Spinal cord (tissue), 10 donors: ENCODE data around the gene TRMO. TPM values are rescaled to one million over a fixed set of nuclear protein-coding genes. Genes with fewer than 3 reads are reported as not detected.
"Not testable (repeated sequence)": the region's sequence is repeated elsewhere in the genome, so short reads cannot be mapped to it uniquely, and the experiment has no call there.

Source experiments
- DNase-seq, 6 donors: peaks; one replicate each; pipeline versions ENCODE4 v3.0.0 to v3.0.0-alpha.2; 2013 to 2015; ENCODE audit warnings: low spot score in 6 of 6, low read depth in 4 of 6
- H3K27ac ChIP-seq: one replicate; pipeline ENCODE4 v1.5.1; 2013; ENCODE audit warnings: low read depth, low read length, control low read depth
- H3K27me3 ChIP-seq: one replicate; pipeline ENCODE4 v1.6.1; 2013; ENCODE audit warnings: low read length; ENCODE audit not compliant: control insufficient read depth, insufficient read depth
- H3K36me3 ChIP-seq: one replicate; pipeline ENCODE4 v1.6.1; 2013; ENCODE audit warnings: low read length; ENCODE audit not compliant: control insufficient read depth, insufficient read depth
- H3K4me1 ChIP-seq: one replicate; pipeline ENCODE4 v1.6.1; 2013; ENCODE audit warnings: low read length; ENCODE audit not compliant: control insufficient read depth, insufficient read depth
- H3K4me3 ChIP-seq: one replicate; pipeline ENCODE4 v1.5.1; 2013; ENCODE audit warnings: low read depth, low read length, control low read depth
- H3K9me3 ChIP-seq: one replicate; pipeline ENCODE4 v1.6.1; 2013; ENCODE audit warnings: low read length; ENCODE audit not compliant: control insufficient read depth, insufficient read depth
- WGBS: methylation state at CpG from one replicate; pipeline ENCODE4 v1.1.5; 2013; ENCODE audit warnings: missing lambda C conversion rate; ENCODE audit not compliant: insufficient coverage; 5-methylcytosine and 5-hydroxymethylcytosine counted together
- polyA plus RNA-seq, 2 donors: library from polyadenylated mRNA; unstranded; fragments of 120-200 nt; gene quantifications; one replicate each; pipeline ENCODE4 v1.2.1, GENCODE V29; 2013; ENCODE audit not compliant: insufficient read length in 2 of 2
- total RNA-seq, 2 donors: library from RNA; depleted of rRNA in 1 of 2; stranded (reverse); fragments of 120-200 nt in 1 of 2; fragments of >200 nt in 1 of 2; gene quantifications; one replicate each; pipeline versions ENCODE4 v1.2.3 to v1.2.4, GENCODE V29; 2013 to 2014
- donor health status: healthy.

Gene TRMO
- total and polyA plus RNA-seq, 4 donors: 13.5 to 21.0 (median 17.1) TPM

GRCh38 chr9:97960678-97961328 lies 38.5 kb upstream of the TRMO start:
- not testable (repeated sequence) for H3K9me3 ChIP-seq, DNase-seq, H3K27me3 ChIP-seq, H3K4me1 ChIP-seq, H3K4me3 ChIP-seq, H3K36me3 ChIP-seq, H3K27ac ChIP-seq
- WGBS: 89% methylated on average over 8 of the region's 9 CpGs

GRCh38 chr9:97959585-97959984 lies 37.3 kb upstream of the TRMO start:
- Histone ChIP-seq H3K27ac (peak overlapping the region; percentile 19), H3K27me3 (no peaks in the 10 kb centered on the region), H3K4me3 (no peak overlapping the region), H3K4me1 (peaks cover 7% of the 10 kb centered on the region), H3K9me3 (no peaks in the 10 kb centered on the region), H3K36me3 (no peaks in the 10 kb centered on the region)
- DNase-seq: no peak

GRCh38 chr9:97958812-97959511 lies 36.7 kb upstream of the TRMO start:
- H3K4me1 ChIP-seq: peaks cover 7% of the 10 kb centered on the region
- no peaks in the 10 kb centered on the region for H3K36me3 ChIP-seq
- WGBS: 67% methylated on average over 5 of the region's 5 CpGs
- peak in 2 of 6 donors; percentile 44 to 56 for DNase-seq
- peak overlapping the region; percentile 19 for H3K27ac ChIP-seq
- H3K4me3 ChIP-seq: no peak overlapping the region
- no peaks in the 10 kb centered on the region for H3K9me3 ChIP-seq
- no peaks in the 10 kb centered on the region for H3K27me3 ChIP-seq

GRCh38 chr9:97956331-97956730 lies 34.0 kb upstream of the TRMO start:
- Histone ChIP-seq H3K4me3 (no peak overlapping the region), H3K4me1 (peaks cover 7% of the 10 kb centered on the region), H3K36me3 (no peaks in the 10 kb centered on the region), H3K27ac (no peak overlapping the region), H3K9me3 (no peaks in the 10 kb centered on the region), H3K27me3 (no peaks in the 10 kb centered on the region)
- DNase-seq: peak in 1 of 6 donors; percentile 22

- H3K9me3 ChIP-seq: no peaks in the 10 kb centered on the region
- peak in 1 of 6 donors; percentile 54 for DNase-seq
- peaks cover 7% of the 10 kb centered on the region for H3K4me1 ChIP-seq
- H3K4me3 ChIP-seq: no peak overlapping the region
- no peak overlapping the region for H3K27ac ChIP-seq
- no peaks in the 10 kb centered on the region for H3K36me3 ChIP-seq
- H3K27me3 ChIP-seq: no peaks in the 10 kb centered on the region
Observed at GRCh38 chr9:97954550-97954989, 32.3 kb upstream of the TRMO start.

GRCh38 chr9:97950873-97951272 lies 28.6 kb upstream of the TRMO start:
- not testable (repeated sequence) for H3K27ac ChIP-seq, DNase-seq
- WGBS: 85% methylated on average over 3 of the region's 5 CpGs

GRCh38 chr9:97947094-97947493 lies 24.8 kb upstream of the TRMO start:
- H3K9me3 ChIP-seq, H3K36me3 ChIP-seq, H3K4me3 ChIP-seq, H3K4me1 ChIP-seq, H3K27ac ChIP-seq, DNase-seq: not testable (repeated sequence)
- no CpG with 5 or more reads among the region's 2 CpGs for WGBS
- H3K27me3 ChIP-seq: peaks cover 18% of the 10 kb centered on the region

More at GRCh38 chr9:97950873-97951272, 28.6 kb upstream of the TRMO start:
- H3K36me3 ChIP-seq, H3K27me3 ChIP-seq, H3K4me3 ChIP-seq, H3K9me3 ChIP-seq, H3K4me1 ChIP-seq: not testable (repeated sequence)

GRCh38 chr9:97945470-97945869 lies 23.2 kb upstream of the TRMO start:
- H3K4me3 ChIP-seq, H3K36me3 ChIP-seq, DNase-seq, H3K27ac ChIP-seq, H3K4me1 ChIP-seq, H3K9me3 ChIP-seq: not testable (repeated sequence)
- peaks cover 22% of the 10 kb centered on the region for H3K27me3 ChIP-seq
- WGBS: no CpG with 5 or more reads among the region's 2 CpGs

GRCh38 chr9:97944612-97945011 lies 22.3 kb upstream of the TRMO start:
- no peaks in the 10 kb centered on the region for H3K9me3 ChIP-seq
- DNase-seq: no peak

GRCh38 chr9:97943308-97943855 lies 21.1 kb upstream of the TRMO start:
- H3K36me3 ChIP-seq: no peaks in the 10 kb centered on the region
- H3K27ac ChIP-seq: no peak overlapping the region
- no peak overlapping the region for H3K4me3 ChIP-seq
- peaks cover 27% of the 10 kb centered on the region for H3K27me3 ChIP-seq
- H3K9me3 ChIP-seq: no peaks in the 10 kb centered on the region
- no peak for DNase-seq
- H3K4me1 ChIP-seq: no peaks in the 10 kb centered on the region

More at GRCh38 chr9:97944612-97945011, 22.3 kb upstream of the TRMO start:
- Histone ChIP-seq H3K4me3 (no peak overlapping the region), H3K27ac (no peak overlapping the region), H3K4me1 (no peaks in the 10 kb centered on the region), H3K27me3 (peaks cover 26% of the 10 kb centered on the region), H3K36me3 (no peaks in the 10 kb centered on the region)
- WGBS: 71% methylated on average over 1 of the region's 3 CpGs
